Activated naive CD8-positive, alpha-beta T cell (primary cell): ENCODE data around the gene PIK3R5.
A peak's percentile ranks its signal among the peaks of the same experiment; 100 is the strongest.
"Not testable (repeated sequence)": the region's sequence is repeated elsewhere in the genome, so short reads cannot be mapped to it uniquely, and the experiment has no call there.

Experiments used
- H3K27ac Mint-ChIP-seq: one replicate; pipeline ENCODE4 v1.8.0; 2021; ENCODE audit warnings: mixed read lengths
- H3K27me3 Mint-ChIP-seq: one replicate; pipeline ENCODE4 v1.8.0; 2021; ENCODE audit warnings: mixed read lengths
- H3K36me3 Mint-ChIP-seq: one replicate; pipeline ENCODE4 v1.8.0; 2021; ENCODE audit warnings: mixed read lengths
- H3K4me1 Mint-ChIP-seq: one replicate; pipeline ENCODE4 v1.8.0; 2021; ENCODE audit warnings: low read depth, mixed read lengths
- H3K4me3 Mint-ChIP-seq: one replicate; pipeline ENCODE4 v1.8.0; 2021; ENCODE audit warnings: mild to moderate bottlenecking, mixed read lengths
- H3K9me3 Mint-ChIP-seq: one replicate; pipeline ENCODE4 v1.8.0; 2021; ENCODE audit warnings: low read depth, mixed read lengths

The PIK3R5 gene

GRCh38 chr17:8995711-8996110, 30.2 kb upstream of the PIK3R5 start:
- Mint-ChIP-seq H3K27ac (no peak overlapping the region), H3K4me3 (no peak overlapping the region), H3K27me3 (peaks cover 4% of the 10 kb centered on the region), H3K36me3 (peaks cover 2% of the 10 kb centered on the region), H3K9me3 (no peaks in the 10 kb centered on the region), H3K4me1 (peaks cover 5% of the 10 kb centered on the region)

- H3K4me3 Mint-ChIP-seq: no peak overlapping the region
- no peaks in the 10 kb centered on the region for H3K36me3 Mint-ChIP-seq
- peaks cover 5% of the 10 kb centered on the region for H3K4me1 Mint-ChIP-seq
- no peak overlapping the region for H3K27ac Mint-ChIP-seq
- H3K9me3 Mint-ChIP-seq: no peaks in the 10 kb centered on the region
- H3K27me3 Mint-ChIP-seq: peaks cover 1% of the 10 kb centered on the region
Measured at GRCh38 chr17:8994319-8994718, 28.8 kb upstream of the PIK3R5 start.

- no peak overlapping the region for H3K4me3 Mint-ChIP-seq
- H3K27ac Mint-ChIP-seq: no peak overlapping the region
- H3K36me3 Mint-ChIP-seq: peaks cover 3% of the 10 kb centered on the region
- no peaks in the 10 kb centered on the region for H3K9me3 Mint-ChIP-seq
- peaks cover 1% of the 10 kb centered on the region for H3K27me3 Mint-ChIP-seq
- peaks cover 3% of the 10 kb centered on the region for H3K4me1 Mint-ChIP-seq
Measured at GRCh38 chr17:8991514-8992285, 26.2 kb upstream of the PIK3R5 start.

GRCh38 chr17:8988263-8988935, 22.9 kb upstream of the PIK3R5 start:
- H3K27me3 Mint-ChIP-seq, H3K27ac Mint-ChIP-seq, H3K9me3 Mint-ChIP-seq, H3K4me3 Mint-ChIP-seq, H3K36me3 Mint-ChIP-seq: not testable (repeated sequence)
- peaks cover 17% of the 10 kb centered on the region for H3K4me1 Mint-ChIP-seq

- H3K4me1 Mint-ChIP-seq: peaks cover 15% of the 10 kb centered on the region
- H3K4me3 Mint-ChIP-seq: no peak overlapping the region
- H3K9me3 Mint-ChIP-seq: no peaks in the 10 kb centered on the region
- H3K36me3 Mint-ChIP-seq: peaks cover 3% of the 10 kb centered on the region
- H3K27me3 Mint-ChIP-seq: peaks cover 1% of the 10 kb centered on the region
- H3K27ac Mint-ChIP-seq: no peak overlapping the region
Measured at GRCh38 chr17:8986295-8986694, 20.8 kb upstream of the PIK3R5 start.

- Mint-ChIP-seq H3K36me3 (peaks cover 3% of the 10 kb centered on the region), H3K4me3 (no peak overlapping the region), H3K27ac (no peak overlapping the region)
Measured at GRCh38 chr17:8985054-8985701, 19.7 kb upstream of the PIK3R5 start.

GRCh38 chr17:8984225-8984624, 18.7 kb upstream of the PIK3R5 start:
- not testable (repeated sequence) for H3K27ac Mint-ChIP-seq, H3K4me3 Mint-ChIP-seq, H3K9me3 Mint-ChIP-seq, H3K36me3 Mint-ChIP-seq, H3K27me3 Mint-ChIP-seq
- peaks cover 18% of the 10 kb centered on the region for H3K4me1 Mint-ChIP-seq

More at GRCh38 chr17:8985054-8985701, 19.7 kb upstream of the PIK3R5 start:
- Mint-ChIP-seq H3K4me1 (peaks cover 14% of the 10 kb centered on the region), H3K9me3 (no peaks in the 10 kb centered on the region), H3K27me3 (peaks cover 1% of the 10 kb centered on the region)

- no peaks in the 10 kb centered on the region for H3K27me3 Mint-ChIP-seq
- H3K4me3 Mint-ChIP-seq: no peak overlapping the region
- H3K36me3 Mint-ChIP-seq: no peaks in the 10 kb centered on the region
- no peak overlapping the region for H3K27ac Mint-ChIP-seq
- peaks cover 18% of the 10 kb centered on the region for H3K4me1 Mint-ChIP-seq
- H3K9me3 Mint-ChIP-seq: no peaks in the 10 kb centered on the region
Measured at GRCh38 chr17:8981443-8981842, 15.9 kb upstream of the PIK3R5 start.

- Mint-ChIP-seq H3K4me3 (no peak overlapping the region), H3K4me1 (peaks cover 4% of the 10 kb centered on the region), H3K9me3 (no peaks in the 10 kb centered on the region)
Measured at GRCh38 chr17:8979715-8980114, 14.2 kb upstream of the PIK3R5 start.

GRCh38 chr17:8976638-8977037, 11.1 kb upstream of the PIK3R5 start:
- Mint-ChIP-seq H3K9me3 (no peaks in the 10 kb centered on the region), H3K27ac (no peak overlapping the region), H3K27me3 (no peaks in the 10 kb centered on the region), H3K4me3 (no peak overlapping the region), H3K4me1 (peaks cover 4% of the 10 kb centered on the region), H3K36me3 (no peaks in the 10 kb centered on the region)

More at GRCh38 chr17:8979715-8980114, 14.2 kb upstream of the PIK3R5 start:
- H3K36me3 Mint-ChIP-seq: no peaks in the 10 kb centered on the region
- H3K27ac Mint-ChIP-seq: no peak overlapping the region
- no peaks in the 10 kb centered on the region for H3K27me3 Mint-ChIP-seq

- Mint-ChIP-seq H3K36me3 (peaks cover 7% of the 10 kb centered on the region), H3K9me3 (peaks cover 5% of the 10 kb centered on the region), H3K27ac (no peak overlapping the region), H3K27me3 (no peaks in the 10 kb centered on the region), H3K4me3 (no peak overlapping the region), H3K4me1 (peaks cover 4% of the 10 kb centered on the region)
Measured at GRCh38 chr17:8975091-8975725, 9.7 kb upstream of the PIK3R5 start.

- H3K27ac Mint-ChIP-seq: no peak overlapping the region
- peaks cover 13% of the 10 kb centered on the region for H3K9me3 Mint-ChIP-seq
- H3K36me3 Mint-ChIP-seq: peaks cover 17% of the 10 kb centered on the region
- H3K4me3 Mint-ChIP-seq: no peak overlapping the region
- H3K27me3 Mint-ChIP-seq: no peaks in the 10 kb centered on the region
- peaks cover 15% of the 10 kb centered on the region for H3K4me1 Mint-ChIP-seq
Measured at GRCh38 chr17:8969901-8970300, 4.4 kb upstream of the PIK3R5 start.

- no peak overlapping the region for H3K27ac Mint-ChIP-seq
- peak overlapping the region; percentile 51 for H3K4me3 Mint-ChIP-seq
- peaks cover 13% of the 10 kb centered on the region for H3K9me3 Mint-ChIP-seq
- peaks cover 17% of the 10 kb centered on the region for H3K36me3 Mint-ChIP-seq
- H3K4me1 Mint-ChIP-seq: peaks cover 26% of the 10 kb centered on the region
- no peaks in the 10 kb centered on the region for H3K27me3 Mint-ChIP-seq
Measured at GRCh38 chr17:8968503-8968902, 3.0 kb upstream of the PIK3R5 start.

GRCh38 chr17:8967861-8968260, 2.4 kb upstream of the PIK3R5 start:
- peaks cover 19% of the 10 kb centered on the region for H3K36me3 Mint-ChIP-seq
- peaks cover 32% of the 10 kb centered on the region for H3K4me1 Mint-ChIP-seq
- peak overlapping the region; percentile 42 for H3K27ac Mint-ChIP-seq
- H3K27me3 Mint-ChIP-seq: no peaks in the 10 kb centered on the region
- peaks cover 13% of the 10 kb centered on the region for H3K9me3 Mint-ChIP-seq
- H3K4me3 Mint-ChIP-seq: peak overlapping the region; percentile 51

GRCh38 chr17:8966926-8967325, 1.4 kb upstream of the PIK3R5 start:
- Mint-ChIP-seq H3K27ac (peak overlapping the region; percentile 47), H3K4me1 (peaks cover 41% of the 10 kb centered on the region)

More at GRCh38 chr17:8966926-8967325, 1.4 kb upstream of the PIK3R5 start:
- Mint-ChIP-seq H3K9me3 (peaks cover 13% of the 10 kb centered on the region), H3K27me3 (no peaks in the 10 kb centered on the region), H3K4me3 (peak overlapping the region; percentile 73), H3K36me3 (peaks cover 21% of the 10 kb centered on the region)
